Osteoblast (primary cell): ENCODE measurements around the gene ATP11A. TPM values are rescaled to one million over a fixed set of nuclear protein-coding genes. Genes with fewer than 3 reads are reported as not detected.
A peak's percentile ranks its signal among the peaks of the same experiment; 100 is the strongest.

ENCODE experiments used
- DNase-seq: peaks from one replicate; pipeline ENCODE4 v3.0.0; 2011; ENCODE audit warnings: low spot score, mixed read lengths; ENCODE audit not compliant: insufficient read length; ENCODE audit errors: missing footprints
- H2AFZ ChIP-seq: 2 replicates; pipeline ENCODE4 v1.6.0; 2011; ENCODE audit warnings: mild to moderate bottlenecking, low read length
- H3K27ac ChIP-seq: 2 replicates; pipeline ENCODE4 v1.5.1; 2011; ENCODE audit warnings: mild to moderate bottlenecking, low read depth, low read length, moderate library complexity
- H3K27me3 ChIP-seq: 2 replicates; pipeline ENCODE4 v1.6.0; 2012; ENCODE audit warnings: mild to moderate bottlenecking, control low read depth, inconsistent platforms, low read length, moderate library complexity; ENCODE audit not compliant: insufficient read depth
- H3K36me3 ChIP-seq: 2 replicates; pipeline ENCODE4 v1.5.1; 2011; ENCODE audit warnings: mild to moderate bottlenecking, low read length, control low read depth, moderate library complexity; ENCODE audit not compliant: insufficient read depth
- H3K4me1 ChIP-seq: 2 replicates; pipeline ENCODE4 v1.5.1; 2011; ENCODE audit warnings: mild to moderate bottlenecking, low read length, control low read depth, moderate library complexity; ENCODE audit not compliant: insufficient read depth
- H3K4me2 ChIP-seq: 2 replicates; pipeline ENCODE4 v1.6.0; 2011; ENCODE audit warnings: mild to moderate bottlenecking, low read length; ENCODE audit not compliant: insufficient read depth
- H3K4me3 ChIP-seq: fragments of 200-600 bp; sonication (generic); 3 replicates; pipeline ENCODE4 v1.5.1; 2012; ENCODE audit warnings: mild to moderate bottlenecking, low read length, inconsistent platforms; ENCODE audit not compliant: insufficient read depth
- H3K79me2 ChIP-seq: 2 replicates; pipeline ENCODE4 v1.6.0; 2012; ENCODE audit warnings: mild to moderate bottlenecking, low read length, control low read depth, inconsistent platforms; ENCODE audit not compliant: insufficient read depth
- H3K9me3 ChIP-seq: 2 replicates; pipeline ENCODE4 v1.5.1; 2011; ENCODE audit warnings: low read depth, low read length, control low read depth
- H4K20me1 ChIP-seq: 2 replicates; pipeline ENCODE4 v1.6.0; 2012; ENCODE audit warnings: mild to moderate bottlenecking, low read length, control low read depth; ENCODE audit not compliant: insufficient read depth
- CTCF ChIP-seq: IDR thresholded peaks from 2 replicates; pipeline ENCODE4 v1.5.1; 2011; ENCODE audit warnings: mild to moderate bottlenecking, low read depth, low read length, moderate library complexity; ENCODE audit errors: extremely low read depth
- total RNA-seq: library from RNA; depleted of rRNA; stranded (reverse); fragments of >200 nt; gene quantifications from 2 replicates; pipeline ENCODE4 v1.2.3, GENCODE V29; 2012

ATP11A gene
- total RNA-seq, 1 donor, result 7.6 TPM

GRCh38 chr13:112905086-112905485, 215.2 kb downstream of the ATP11A start:
- no peak overlapping the region for H3K4me2 ChIP-seq
- no peak for DNase-seq
- H3K36me3 ChIP-seq, result no peaks in the 10 kb centered on the region
- TF ChIP-seq CTCF, result no peak
- H3K79me2 ChIP-seq, result no peaks in the 10 kb centered on the region
- no peak overlapping the region for H2AFZ ChIP-seq
- H3K4me1 ChIP-seq, result no peaks in the 10 kb centered on the region
- H3K27ac ChIP-seq, result no peak overlapping the region
- H3K4me3 ChIP-seq, result no peak overlapping the region
- H4K20me1 ChIP-seq, result no peaks in the 10 kb centered on the region
- H3K9me3 ChIP-seq, result peaks cover 5% of the 10 kb centered on the region
- peaks cover 50% of the 10 kb centered on the region for H3K27me3 ChIP-seq

- Histone ChIP-seq H3K4me3 (no peak overlapping the region), H3K27ac (no peak overlapping the region), H3K4me1 (no peaks in the 10 kb centered on the region), H2AFZ (no peak overlapping the region), H3K36me3 (no peaks in the 10 kb centered on the region), H4K20me1 (no peaks in the 10 kb centered on the region), H3K79me2 (no peaks in the 10 kb centered on the region), H3K27me3 (peaks cover 50% of the 10 kb centered on the region), H3K9me3 (peaks cover 5% of the 10 kb centered on the region), H3K4me2 (no peak overlapping the region)
- peak; percentile 56 for DNase-seq
- TF ChIP-seq CTCF, result no peak
Observed at GRCh38 chr13:112905619-112905989, 215.8 kb downstream of the ATP11A start.

GRCh38 chr13:112905990-112906641, 216.3 kb downstream of the ATP11A start:
- TF ChIP-seq CTCF, result no peak
- H3K79me2 ChIP-seq, result no peaks in the 10 kb centered on the region

GRCh38 chr13:112907286-112907685, 217.4 kb downstream of the ATP11A start:
- peak; percentile 72 for DNase-seq
- Histone ChIP-seq H3K9me3 (peaks cover 5% of the 10 kb centered on the region), H3K27me3 (peaks cover 36% of the 10 kb centered on the region), H3K79me2 (no peaks in the 10 kb centered on the region), H3K36me3 (no peaks in the 10 kb centered on the region), H3K4me2 (no peak overlapping the region), H3K27ac (no peak overlapping the region), H2AFZ (no peak overlapping the region), H4K20me1 (no peaks in the 10 kb centered on the region), H3K4me1 (no peaks in the 10 kb centered on the region), H3K4me3 (no peak overlapping the region)
- TF ChIP-seq CTCF, result no peak

More at GRCh38 chr13:112905990-112906641, 216.3 kb downstream of the ATP11A start:
- H3K27me3 ChIP-seq, result peaks cover 46% of the 10 kb centered on the region
- peaks cover 5% of the 10 kb centered on the region for H3K9me3 ChIP-seq
- H4K20me1 ChIP-seq, result no peaks in the 10 kb centered on the region
- H3K4me1 ChIP-seq, result no peaks in the 10 kb centered on the region
- DNase-seq, result peak; percentile 76
- H3K27ac ChIP-seq, result no peak overlapping the region
- H2AFZ ChIP-seq, result no peak overlapping the region
- H3K4me3 ChIP-seq, result no peak overlapping the region
- H3K4me2 ChIP-seq, result no peak overlapping the region
- no peaks in the 10 kb centered on the region for H3K36me3 ChIP-seq
